ENCODE measurements around the gene DQX1.
"Not testable (repeated sequence)": the region's sequence is repeated elsewhere in the genome, so short reads cannot be mapped to it uniquely, and the experiment has no call there.

The DQX1 gene, protein sequence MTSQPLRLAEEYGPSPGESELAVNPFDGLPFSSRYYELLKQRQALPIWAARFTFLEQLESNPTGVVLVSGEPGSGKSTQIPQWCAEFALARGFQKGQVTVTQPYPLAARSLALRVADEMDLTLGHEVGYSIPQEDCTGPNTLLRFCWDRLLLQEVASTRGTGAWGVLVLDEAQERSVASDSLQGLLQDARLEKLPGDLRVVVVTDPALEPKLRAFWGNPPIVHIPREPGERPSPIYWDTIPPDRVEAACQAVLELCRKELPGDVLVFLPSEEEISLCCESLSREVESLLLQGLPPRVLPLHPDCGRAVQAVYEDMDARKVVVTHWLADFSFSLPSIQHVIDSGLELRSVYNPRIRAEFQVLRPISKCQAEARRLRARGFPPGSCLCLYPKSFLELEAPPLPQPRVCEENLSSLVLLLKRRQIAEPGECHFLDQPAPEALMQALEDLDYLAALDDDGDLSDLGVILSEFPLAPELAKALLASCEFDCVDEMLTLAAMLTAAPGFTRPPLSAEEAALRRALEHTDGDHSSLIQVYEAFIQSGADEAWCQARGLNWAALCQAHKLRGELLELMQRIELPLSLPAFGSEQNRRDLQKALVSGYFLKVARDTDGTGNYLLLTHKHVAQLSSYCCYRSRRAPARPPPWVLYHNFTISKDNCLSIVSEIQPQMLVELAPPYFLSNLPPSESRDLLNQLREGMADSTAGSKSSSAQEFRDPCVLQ

GRCh38 chr2:74525717-74526648 is at the start of gene DQX1:
DQX1 (minus strand) TSS chr2:74526231; CDS start chr2:74525729, 502 bp downstream.
- peak; percentile 57 to 72 (median 63) for DNase-seq

GRCh38 chr2:74575320-74575719 is 49.3 kb upstream of the DQX1 start:
- no peak for DNase-seq

DNA sequence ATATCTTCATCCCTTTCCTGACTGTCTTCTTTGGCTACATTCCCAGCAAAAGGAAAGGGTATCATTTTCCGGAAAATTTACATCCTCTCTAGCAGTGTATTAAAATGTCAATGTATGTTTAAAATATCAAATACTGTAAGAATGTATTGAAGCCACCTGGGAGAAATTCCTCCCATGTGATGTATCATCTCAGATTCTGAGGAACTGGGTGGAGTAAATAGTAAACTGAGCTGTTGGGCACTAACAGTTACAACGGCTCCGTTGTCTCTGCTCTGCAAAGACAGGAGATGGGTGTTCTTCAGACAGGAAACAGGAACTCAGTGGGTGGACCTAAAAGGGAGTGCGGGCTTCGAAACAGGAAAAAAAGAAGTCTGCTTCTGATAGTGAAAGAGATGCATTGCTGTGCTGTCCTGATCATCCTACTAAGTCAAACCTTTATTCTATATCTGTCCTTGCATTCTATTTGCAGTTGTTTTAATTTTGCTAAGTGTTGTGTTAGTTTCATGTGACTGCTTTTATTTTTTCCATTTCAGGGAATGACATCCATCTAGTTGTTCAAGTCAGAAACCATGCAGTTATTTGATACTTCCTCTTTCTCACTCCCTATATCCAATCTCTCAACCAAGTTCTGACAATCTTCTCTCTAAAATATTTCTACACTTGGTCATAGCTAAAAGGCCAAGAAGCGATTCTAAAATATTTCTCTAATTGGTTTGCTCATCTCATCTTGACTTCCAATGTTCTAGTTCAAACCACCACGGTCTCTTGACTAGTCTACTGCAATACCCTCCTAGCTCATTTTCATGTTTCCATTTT is 47.9 kb upstream of the DQX1 start:
- DNase-seq: peak; percentile 67 to 74 (median 71)

DNA sequence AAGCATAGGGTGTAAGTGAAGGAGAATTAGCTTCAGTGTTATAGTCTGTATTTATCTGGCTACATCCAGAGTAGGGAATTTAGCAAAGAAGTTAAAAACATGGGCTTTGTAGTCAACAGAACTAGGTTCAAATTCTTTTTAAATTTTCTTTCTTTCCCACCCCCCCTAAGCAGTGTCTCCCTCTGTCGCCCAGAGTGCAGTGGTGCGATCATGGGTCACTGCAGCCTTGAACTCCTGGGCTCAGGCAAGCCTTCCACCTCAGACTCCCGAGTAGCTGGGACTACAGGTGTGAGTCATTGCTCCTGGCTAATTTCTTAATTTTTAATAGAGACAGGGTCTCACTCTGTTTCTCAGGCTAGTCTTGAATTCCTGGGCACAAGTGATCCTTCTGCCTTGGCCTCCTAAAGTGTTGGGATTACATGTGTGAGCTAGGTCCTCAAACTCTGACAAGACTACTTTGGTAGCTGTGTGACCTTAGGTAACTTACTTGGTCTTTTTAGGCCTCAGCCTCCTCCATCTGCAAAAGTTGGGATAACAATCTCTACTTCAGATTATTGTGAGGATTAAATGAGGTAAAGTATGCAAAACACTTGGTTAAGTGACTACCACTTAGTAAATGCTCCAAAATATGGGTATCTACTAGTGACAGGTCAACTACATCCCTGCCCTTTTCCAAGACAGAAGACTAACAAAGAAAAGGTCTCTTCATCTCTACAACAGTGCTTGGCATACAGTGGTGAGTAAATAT is 46.3 kb upstream of the DQX1 start:
- no peak for DNase-seq

DNA sequence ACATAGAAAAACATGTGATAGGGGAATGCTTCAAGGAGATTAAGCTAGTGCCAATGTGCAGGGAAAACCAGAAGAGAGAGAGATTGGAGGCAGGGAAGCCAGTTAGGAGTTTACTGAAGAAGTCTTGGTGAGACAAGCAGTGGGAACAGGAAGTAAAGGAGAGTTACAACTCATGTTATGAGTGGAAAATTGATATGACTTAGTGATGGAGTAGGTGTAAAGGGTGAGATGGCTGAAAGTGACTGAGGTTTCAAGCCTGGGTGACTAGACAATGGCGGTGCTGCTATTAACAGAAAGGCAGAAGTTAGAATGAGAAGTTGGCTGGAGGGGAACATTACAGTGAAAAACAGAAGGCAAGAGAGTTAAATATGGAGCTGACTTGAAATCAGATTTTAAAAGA is 45.0 kb upstream of the DQX1 start:
- DNase-seq: peak; percentile 52 to 77 (median 70)

GRCh38 chr2:74569686-74570085 is 43.7 kb upstream of the DQX1 start:
- DNase-seq: no peak

- DNase-seq: peak in 2 of 3 donors; percentile 24 to 50
Observed at GRCh38 chr2:74567881-74568280, 41.9 kb upstream of the DQX1 start.

GRCh38 chr2:74566754-74567085 is 40.7 kb upstream of the DQX1 start:
- peak; percentile 51 to 88 (median 80) for DNase-seq

DNA sequence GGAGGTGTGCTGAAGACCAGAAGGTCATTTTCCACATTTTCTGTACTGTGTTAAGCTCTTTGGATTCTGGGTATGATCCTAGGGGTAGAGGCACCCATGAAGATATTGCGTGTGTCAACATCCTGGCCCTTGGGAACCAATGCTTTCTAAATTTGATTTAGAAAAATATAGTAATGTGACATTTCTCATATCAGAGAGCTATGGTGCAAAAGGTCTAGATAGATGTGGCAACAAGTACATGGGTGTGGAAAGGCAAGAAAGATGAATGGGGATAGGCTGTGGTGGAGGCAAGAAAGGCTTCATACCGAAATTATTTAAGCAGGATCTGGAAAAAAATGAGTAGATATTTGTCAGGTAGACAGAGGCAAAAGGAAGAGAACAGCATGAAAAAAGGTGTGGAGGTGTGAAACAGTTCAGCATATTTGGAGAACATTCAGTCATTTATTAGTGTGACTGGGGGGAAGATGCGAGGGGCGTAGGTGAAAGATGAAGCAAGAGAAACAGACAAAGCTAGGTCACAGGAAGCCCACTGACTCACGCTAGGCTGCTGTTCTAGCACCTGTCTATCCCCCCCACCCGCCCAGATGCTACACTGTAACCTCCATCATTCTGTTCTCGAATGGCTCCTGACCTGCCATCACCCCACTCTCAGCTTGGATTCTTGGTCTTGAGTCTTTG is 40.2 kb upstream of the DQX1 start:
- DNase-seq: no peak

- no peak for DNase-seq
Observed at GRCh38 chr2:74564222-74564621, 38.2 kb upstream of the DQX1 start.

DNA sequence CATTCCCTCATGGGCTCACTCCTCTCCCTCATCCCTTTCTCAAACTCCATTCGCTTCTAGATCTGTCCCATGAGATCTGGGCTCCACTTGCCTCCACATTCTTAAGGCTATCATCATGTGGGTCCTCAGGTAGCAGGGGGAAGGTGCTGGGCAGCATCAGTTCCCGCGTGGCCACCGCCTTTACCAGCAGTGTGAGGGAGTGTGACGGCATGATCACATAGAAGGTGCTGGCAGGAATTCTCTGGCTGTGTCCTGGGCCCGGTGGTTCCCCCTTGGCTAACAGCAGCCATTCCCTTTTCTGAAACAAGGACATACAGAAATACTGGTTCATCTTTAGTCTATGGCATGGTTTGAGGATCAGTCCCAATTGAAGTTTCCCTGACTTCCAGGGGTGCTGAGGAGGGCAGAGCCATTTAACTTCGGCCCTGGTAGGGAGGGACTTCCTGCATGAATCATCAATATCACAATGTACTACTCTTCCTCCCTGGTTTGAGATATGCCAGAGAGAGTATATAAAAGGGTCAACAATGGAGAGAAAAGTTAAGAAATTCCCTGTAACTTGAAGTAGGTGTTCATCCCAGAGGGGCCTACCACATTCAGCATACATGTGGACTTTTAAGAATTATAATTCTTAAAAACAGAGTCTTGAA is 36.2 kb upstream of the DQX1 start:
- DNase-seq: no peak

DNA sequence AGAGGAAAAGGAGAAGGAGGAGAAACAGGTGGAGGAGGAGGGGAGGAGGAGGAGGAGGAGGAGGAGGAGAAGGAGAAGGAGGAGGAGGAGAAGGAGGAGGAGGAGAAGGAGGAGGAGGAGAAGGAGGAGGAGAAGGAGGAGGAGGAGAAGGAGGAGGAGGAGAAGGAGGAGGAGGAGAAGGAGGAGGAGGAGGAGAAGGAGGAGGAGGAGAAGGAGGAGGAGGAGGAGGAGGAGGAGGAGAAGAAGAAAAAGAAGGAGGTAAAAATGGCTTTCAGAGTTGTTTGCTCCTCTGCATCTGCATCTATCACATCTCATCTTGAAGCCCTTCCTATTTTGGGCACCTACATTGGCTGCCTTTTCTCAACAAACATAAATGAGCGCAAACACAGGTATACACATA is 35.0 kb upstream of the DQX1 start:
- DNase-seq: not testable (repeated sequence)

DNA sequence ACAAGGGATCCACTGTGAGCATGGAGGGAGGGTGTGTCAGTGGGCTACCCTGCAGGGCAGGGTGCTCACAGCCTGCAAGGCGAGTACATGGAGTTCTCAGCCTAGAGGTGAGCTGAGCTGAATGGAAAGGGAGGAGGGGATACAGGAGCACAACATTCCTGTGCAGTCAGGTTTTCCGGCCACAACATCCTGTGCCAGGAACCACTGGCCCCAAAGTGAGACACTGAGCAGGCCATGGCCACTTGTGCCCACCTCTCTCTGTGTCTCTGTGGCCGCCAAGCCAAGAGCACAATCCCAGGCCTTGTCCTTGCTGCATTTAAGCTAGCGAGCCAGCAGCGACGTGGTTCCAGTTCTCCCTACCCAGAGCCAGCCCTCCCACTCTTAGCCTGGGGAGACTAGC is 34.6 kb upstream of the DQX1 start:
- DNase-seq: no peak

- no peak for DNase-seq
Observed at GRCh38 chr2:74559912-74560311, 33.9 kb upstream of the DQX1 start.

GRCh38 chr2:74558284-74559230 is 32.5 kb upstream of the DQX1 start:
- DNase-seq: no peak

GRCh38 chr2:74556831-74557370 is 30.9 kb upstream of the DQX1 start:
- DNase-seq: no peak

DNA sequence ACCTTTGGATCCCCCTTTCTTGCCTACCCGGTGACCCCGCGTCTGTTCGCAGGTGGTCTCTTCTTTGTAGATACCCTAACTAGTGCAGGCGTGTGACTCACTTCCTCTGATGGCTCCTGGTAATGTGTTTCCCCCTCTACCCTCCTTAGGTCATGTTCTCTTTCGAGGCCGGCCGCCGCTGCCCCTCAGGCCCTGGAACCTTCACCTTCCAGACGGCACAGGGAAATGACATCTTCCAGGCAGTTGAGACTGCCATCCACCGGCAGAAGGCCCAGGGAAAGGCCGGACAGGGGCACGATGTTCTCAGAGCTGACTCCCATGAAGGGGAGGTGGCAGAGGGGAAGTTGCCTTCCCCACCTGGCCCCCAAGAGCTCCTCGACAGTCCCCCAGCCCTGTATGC is 30.1 kb upstream of the DQX1 start:
- peak in 1 of 3 donors; percentile 24 for DNase-seq

GRCh38 chr2:74555610-74556103 is 29.6 kb upstream of the DQX1 start:
- DNase-seq: peak; percentile 68 to 74 (median 72)

Measured in suppressor macrophage treated with lipopolysaccharide for 1 hour (primary cell).